Measurements from ENCODE around the gene ATP1A4. TPM values are rescaled to one million over a fixed set of nuclear protein-coding genes. Genes with fewer than 3 reads are reported as not detected.
"Not testable (repeated sequence)": the region's sequence is repeated elsewhere in the genome, so short reads cannot be mapped to it uniquely, and the experiment has no call there.

ATP1A4 gene
- total RNA-seq, 2 donors from 2014 or later: not detected

DNA sequence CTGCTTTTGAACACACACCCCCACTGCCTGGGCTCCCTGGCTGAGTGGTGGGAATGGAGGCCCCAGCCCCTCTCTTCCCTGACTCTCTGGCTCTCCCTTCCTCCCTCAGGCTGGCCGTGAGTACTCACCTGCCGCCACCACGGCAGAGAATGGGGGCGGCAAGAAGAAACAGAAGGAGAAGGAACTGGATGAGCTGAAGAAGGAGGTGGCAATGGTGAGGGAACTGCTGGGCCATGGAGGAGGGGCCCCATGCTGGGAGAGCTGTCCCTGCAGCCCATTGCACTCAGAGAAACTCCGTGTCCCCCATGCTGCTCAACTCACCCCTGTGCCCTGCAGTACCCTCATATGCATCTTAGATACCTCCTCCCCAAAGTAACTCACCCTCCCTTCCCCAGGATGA lies 30.6 kb upstream of the ATP1A4 start:
- intact Hi-C loops (cut with DNase I, micrococcal nuclease): no loop called here

DNA sequence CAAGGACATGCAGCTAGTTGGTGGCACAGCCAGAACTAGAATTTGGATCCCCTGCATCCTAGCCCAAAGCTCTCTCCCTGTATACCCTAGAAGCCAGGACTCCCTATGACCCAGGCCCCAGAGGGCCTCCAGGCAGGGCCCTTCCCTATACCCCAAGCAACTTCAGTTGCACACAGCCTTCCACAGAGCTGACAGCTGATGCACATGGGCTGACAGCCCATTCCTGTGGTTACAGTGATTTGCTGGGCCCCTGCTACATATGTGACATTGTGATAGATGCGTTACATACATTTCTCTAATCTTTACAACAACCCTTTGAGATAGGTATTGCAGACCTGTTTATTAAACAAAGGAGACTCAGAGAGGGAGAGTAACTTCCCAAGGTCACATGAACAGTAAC lies 30.0 kb upstream of the ATP1A4 start:
- DNase-seq: no peak
- no peak for ATAC-seq
- intact Hi-C loops (cut with DNase I, micrococcal nuclease): no loop called here

More for the DNA sequence above, 30.6 kb upstream of the ATP1A4 start:
- DNase-seq: no peak
- ATAC-seq: no peak

DNA sequence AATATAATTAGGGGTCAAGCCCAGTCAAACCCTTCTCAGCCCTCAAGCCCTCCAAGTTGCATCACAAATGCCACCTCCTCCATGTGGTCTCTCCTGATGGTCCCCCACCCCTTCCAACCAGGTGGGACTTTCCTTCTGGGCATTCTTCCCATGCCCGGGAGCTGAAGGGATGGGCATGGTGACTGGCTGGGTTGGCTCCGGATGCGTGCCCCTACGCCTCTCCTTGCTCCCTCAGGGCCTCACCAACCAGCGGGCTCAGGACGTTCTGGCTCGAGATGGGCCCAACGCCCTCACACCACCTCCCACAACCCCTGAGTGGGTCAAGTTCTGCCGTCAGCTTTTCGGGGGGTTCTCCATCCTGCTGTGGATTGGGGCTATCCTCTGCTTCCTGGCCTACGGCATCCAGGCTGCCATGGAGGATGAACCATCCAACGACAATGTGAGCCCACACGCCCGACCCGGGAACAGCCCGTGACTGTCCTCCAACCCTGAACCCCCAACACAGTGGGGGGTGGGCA lies 28.4 kb upstream of the ATP1A4 start:
- DNase-seq: no peak
- intact Hi-C loops (cut with DNase I, micrococcal nuclease): no loop called here
- no peak for ATAC-seq

DNA sequence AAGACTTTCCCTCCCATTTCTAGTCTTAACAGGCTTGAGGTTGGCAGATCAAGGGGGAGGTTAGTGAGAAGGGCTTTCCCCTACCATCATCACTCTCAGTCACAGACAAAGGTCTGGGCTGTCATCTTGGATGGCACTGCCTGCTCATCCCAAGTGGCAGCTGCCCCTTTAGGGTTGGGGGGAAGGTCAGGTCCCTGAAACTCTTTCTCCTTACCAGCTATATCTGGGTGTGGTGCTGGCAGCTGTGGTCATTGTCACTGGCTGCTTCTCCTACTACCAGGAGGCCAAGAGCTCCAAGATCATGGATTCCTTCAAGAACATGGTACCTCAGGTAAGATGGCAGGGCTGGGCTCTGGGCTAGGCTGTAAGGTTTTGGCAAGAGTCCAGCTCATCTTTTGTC lies 27.7 kb upstream of the ATP1A4 start:
- DNase-seq (no peak), ATAC-seq (no peak)
- intact Hi-C loops (cut with DNase I, micrococcal nuclease): no loop called here

DNA sequence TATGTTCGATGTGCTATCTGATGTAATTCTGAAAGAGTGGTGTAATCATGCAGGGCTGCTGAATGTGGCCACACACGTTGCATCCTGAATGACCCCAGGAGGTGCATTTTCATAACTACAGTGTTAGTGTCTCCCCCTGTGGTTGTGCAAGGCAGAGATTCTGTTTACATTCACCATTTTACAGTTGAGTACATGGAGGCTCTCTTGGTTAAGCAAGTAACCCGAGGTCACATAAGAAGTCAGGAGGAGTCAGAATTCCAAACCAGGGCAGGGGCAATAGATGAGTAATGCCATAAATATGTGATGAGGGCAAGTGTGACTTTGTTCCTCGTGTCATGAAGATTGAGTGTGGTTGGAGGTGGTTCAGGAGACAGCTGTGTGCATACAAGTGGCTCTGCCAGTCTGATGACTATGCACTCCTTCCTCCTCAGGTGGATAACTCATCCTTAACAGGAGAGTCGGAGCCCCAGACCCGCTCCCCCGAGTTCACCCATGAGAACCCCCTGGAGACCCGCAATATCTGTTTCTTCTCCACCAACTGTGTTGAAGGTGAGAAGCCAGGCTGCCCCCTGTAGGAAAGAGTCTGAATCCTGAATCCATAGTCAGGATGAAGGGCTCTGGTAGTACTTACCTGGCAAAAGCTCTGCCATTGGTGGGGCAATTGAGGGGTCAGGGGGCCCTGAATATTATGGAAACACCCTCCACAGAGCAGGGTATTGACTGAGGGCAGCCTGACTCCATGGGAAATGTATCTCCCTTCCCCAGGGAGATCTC lies 26.5 kb upstream of the ATP1A4 start:
- ATAC-seq: no peak
- no peak for DNase-seq
- intact Hi-C loops (cut with DNase I, micrococcal nuclease): no loop called here

DNA sequence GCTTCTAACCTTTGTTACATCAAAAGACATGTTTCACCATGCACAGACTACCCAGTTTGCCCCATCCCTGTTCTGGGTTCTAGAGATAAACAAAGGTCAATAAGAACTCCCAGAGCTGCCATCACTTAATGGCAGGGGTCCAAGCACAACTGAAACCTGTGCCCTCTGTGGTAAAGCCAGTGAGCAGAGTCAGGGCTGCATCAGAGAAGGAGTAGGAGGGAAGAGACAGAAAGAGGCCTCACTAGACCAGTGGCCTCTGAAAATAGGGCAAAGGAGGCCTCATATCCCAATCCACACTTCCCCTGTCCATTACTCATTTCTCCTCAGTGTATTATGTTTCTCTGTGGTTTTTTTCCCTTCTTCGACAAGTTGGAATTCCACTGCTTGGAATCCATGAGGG lies 25.7 kb upstream of the ATP1A4 start:
- no peak for ATAC-seq
- no peak for DNase-seq
- intact Hi-C loops (cut with DNase I, micrococcal nuclease): no loop called here

DNA sequence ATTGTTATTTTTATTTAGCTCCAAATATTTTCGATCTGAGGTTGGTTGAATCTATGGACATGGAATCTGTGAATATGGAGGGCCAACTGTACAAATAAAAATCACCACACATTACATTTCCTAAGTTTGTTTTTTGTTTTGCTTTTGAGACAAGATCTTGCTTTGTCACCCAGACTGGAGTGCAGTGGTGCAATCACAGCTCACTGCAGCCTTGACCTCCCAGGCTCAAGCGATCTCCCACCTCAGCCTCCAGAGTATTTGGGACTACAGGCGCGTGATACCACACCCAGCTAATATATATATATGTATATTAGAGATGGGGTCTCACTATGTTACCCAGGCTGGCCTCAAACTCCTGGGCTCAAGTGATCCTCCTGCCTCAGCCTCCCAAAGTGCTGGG lies 25.1 kb upstream of the ATP1A4 start:
- ATAC-seq; DNase-seq; intact Hi-C loops (cut with DNase I, micrococcal nuclease): not testable (repeated sequence)

DNA sequence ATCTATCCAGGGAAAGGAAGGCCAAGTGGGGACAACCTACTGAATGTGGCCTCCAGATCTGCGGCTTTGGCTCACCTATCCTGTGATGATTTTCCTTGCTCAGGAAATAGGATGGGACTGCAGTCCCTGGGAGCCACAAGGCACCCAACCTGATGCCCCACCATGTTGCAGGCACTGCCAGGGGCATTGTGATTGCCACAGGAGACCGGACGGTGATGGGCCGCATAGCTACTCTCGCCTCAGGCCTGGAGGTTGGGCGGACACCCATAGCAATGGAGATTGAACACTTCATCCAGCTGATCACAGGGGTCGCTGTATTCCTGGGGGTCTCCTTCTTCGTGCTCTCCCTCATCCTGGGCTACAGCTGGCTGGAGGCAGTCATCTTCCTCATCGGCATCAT lies 24.0 kb upstream of the ATP1A4 start:
- ATAC-seq (no peak), DNase-seq (no peak)
- intact Hi-C loops (cut with DNase I, micrococcal nuclease): no loop called here

DNA sequence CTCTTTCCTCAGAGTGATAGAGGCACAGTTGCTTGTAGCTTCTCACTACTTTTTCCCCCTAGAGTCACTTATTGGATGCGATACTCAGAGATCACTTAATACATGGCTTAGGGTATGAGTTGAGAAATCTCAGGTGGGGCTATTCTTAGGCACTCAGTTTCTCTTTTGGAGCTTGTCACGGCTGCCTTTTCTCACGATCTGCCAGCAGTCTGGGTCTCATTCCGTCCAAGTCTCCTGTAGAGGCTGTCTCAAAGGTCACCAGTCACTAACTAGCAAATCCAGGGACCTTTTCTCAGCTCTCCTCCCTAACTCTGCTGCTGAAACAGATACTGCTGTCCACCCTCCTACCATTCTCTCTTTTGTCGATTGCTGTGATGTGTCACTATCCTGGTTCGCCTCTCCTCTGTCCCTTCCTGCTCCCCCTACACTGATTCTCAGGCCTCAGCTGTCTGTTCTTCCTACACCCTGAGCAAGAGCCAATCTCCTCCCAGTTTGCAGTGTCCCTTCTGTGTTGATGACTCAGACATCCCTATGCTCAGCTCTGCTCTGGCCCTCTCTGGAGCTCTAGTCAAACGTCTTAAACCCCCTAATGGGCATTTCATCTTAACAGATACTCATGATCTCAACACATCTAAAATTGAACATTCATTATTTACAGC lies 23.4 kb upstream of the ATP1A4 start:
- DNase-seq: no peak
- intact Hi-C loops (cut with DNase I, micrococcal nuclease): no loop called here
- ATAC-seq: no peak

DNA sequence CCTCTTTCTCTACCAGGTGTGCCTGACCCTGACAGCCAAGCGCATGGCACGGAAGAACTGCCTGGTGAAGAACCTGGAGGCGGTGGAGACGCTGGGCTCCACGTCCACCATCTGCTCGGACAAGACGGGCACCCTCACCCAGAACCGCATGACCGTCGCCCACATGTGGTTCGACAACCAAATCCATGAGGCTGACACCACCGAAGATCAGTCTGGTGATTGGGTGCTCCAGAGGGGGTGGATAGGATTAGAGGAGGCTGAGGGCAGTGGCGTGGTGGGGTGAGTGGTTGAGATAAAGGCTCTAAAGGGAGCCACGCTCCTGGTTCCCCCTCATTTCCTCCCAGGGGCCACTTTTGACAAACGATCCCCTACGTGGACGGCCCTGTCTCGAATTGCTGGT lies 22.8 kb upstream of the ATP1A4 start:
- intact Hi-C loops (cut with DNase I, micrococcal nuclease): no loop called here
- ATAC-seq: no peak
- DNase-seq: no peak

DNA sequence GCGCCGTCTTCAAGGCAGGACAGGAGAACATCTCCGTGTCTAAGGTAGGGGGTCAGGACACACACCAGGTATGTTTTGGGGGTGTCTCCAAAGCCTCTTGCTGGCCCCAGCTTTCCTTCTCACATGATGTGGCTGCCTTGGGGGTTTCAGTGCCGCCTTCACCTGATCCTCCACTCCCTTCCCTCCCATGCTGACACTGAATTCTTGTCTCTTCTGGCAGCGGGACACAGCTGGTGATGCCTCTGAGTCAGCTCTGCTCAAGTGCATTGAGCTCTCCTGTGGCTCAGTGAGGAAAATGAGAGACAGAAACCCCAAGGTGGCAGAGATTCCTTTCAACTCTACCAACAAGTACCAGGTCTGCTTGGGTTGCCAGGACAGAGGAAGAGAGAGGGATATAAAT lies 22.4 kb upstream of the ATP1A4 start:
- ATAC-seq: no peak
- DNase-seq: no peak
- intact Hi-C loops (cut with DNase I, micrococcal nuclease): no loop called here

DNA sequence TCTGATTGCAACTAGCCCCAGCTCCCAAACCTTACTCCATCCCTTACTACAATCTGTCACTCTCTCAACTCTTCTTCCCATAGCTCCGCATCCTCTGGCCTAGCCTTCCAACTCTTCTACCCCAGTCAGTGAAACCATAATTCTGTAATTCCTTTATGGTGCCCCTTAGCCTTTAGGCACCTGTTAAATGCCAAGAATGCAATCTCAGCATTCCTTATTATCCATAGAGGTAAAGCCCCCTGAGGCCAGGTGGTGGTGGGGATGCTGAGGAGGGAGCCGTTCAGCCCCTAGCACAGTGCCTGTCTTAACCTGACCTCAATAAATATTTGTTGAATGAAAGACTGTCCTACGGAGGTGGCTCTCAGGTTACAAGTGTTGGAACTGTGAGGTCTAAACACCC lies 21.8 kb upstream of the ATP1A4 start:
- no peak for ATAC-seq
- intact Hi-C loops (cut with DNase I, micrococcal nuclease): no loop called here
- no peak for DNase-seq

DNA sequence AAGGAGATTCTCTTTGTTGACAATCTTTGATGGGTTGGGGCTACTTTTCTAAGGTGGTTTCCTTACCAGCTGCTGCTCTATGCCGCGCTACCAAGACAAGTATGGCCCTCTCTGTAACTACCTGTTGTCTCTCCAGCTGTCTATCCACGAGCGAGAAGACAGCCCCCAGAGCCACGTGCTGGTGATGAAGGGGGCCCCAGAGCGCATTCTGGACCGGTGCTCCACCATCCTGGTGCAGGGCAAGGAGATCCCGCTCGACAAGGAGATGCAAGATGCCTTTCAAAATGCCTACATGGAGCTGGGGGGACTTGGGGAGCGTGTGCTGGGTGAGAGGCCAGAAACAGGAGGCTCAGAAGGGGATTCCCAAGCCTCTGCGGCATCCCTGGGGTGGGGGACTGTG lies 21.4 kb upstream of the ATP1A4 start:
- intact Hi-C loops (cut with DNase I, micrococcal nuclease): no loop called here
- ATAC-seq (no peak), DNase-seq (no peak)

DNA sequence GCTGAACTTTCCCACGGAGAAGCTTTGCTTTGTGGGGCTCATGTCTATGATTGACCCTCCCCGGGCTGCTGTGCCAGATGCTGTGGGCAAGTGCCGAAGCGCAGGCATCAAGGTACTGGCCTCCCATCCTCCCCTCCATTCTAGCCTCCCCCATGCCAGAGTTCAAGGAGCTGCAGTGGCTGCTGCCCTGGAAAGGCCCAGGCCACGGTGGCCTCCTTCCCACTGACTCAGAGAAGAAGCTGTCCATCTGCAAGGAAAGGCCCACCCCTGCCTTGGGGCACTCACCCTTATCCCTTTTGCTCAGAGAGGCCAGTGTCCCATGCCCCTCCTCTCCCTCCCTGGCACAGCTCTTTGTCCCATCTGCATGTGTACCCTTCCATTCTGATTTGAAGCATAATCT lies 20.9 kb upstream of the ATP1A4 start:
- ATAC-seq: no peak
- DNase-seq: no peak
- intact Hi-C loops (cut with DNase I, micrococcal nuclease): no loop called here

DNA sequence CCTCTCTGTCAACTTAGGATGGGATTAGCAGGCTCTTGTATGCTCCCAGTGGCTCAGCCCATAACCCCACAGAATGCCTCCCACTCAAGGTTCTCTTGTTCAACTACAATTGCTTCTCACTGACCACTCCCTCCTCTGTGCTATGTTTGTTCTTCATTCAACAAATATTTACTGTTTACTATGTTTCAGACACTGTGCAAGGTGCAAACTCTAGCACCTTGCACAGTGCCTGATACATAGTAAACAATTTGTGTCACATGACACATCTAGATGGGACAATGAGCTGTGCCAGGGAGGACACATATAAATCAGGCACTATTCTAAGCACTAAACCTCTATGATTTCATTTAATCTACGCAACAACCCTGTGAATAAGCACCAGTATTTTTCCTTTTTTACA lies 20.5 kb upstream of the ATP1A4 start:
- intact Hi-C loops (cut with DNase I, micrococcal nuclease): no loop called here
- no peak for DNase-seq

DNA sequence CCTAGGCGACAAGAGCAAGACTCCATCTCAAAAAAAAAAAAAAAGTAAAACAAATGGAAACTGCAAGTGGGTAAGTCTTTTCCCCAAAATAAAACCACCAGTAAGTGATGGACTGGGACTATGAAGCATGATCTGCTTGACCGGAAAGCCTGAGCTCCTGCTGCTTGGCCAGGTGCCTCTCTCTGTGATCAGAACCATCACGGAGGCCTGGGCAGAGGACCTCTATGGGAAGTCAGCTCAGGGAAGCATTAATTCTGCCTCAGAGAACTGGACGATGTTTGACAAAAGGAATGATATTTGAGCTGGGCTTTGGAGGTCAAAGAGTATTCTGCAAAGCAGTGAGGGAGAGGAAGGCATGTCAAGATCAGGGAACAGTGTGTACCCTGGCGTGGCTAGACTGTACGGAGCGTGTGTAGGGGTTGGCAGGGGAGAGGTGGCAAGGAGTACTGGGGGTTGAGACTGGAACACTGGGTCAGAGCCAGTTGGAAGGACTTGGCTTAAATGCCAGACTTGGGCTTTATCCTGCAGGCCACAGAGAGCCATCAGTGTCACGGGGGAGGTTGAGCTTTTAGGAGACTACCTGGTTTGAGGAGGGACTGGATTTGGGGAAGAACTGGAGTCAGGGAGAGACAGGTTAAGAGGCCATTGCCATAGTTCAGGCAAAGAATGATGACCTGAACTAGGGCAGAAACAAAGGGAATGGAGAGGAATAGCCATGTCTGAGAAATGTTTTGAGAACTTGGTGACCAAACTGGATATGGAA lies 19.4 kb upstream of the ATP1A4 start:
- intact Hi-C loops (cut with DNase I, micrococcal nuclease): no loop called here
- peak in 1 of 2 donors; percentile 31 for DNase-seq
- no peak for ATAC-seq

More for the DNA sequence above, 20.5 kb upstream of the ATP1A4 start:
- ATAC-seq: no peak

DNA sequence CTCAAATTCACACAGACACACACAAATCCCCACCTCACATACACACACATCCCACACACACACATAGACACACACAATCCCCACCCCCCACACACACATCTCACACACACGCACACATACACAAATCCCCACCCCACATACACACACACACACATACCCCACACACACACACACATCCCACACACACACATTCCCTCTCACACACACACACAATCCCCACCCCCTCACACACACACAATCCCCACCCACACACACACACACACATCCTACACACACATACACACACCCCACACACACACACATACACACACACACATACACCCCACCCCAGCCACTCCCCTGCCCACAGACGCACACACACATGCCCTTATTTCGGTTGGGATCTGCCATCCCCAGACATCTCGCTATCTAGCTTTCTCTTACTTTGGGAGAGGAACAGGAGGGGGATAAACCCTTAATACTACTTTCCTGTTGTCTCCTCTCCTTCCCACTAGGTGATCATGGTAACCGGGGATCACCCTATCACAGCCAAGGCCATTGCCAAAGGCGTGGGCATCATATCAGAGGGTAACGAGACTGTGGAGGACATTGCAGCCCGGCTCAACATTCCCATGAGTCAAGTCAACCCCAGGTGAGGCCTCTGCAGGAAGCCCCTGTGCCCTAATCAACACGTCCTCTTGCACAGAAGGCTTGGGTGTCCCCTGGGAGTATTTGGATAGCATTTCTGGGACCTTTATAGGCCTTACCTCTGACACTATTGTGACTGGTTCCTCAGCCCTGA lies 17.2 kb upstream of the ATP1A4 start:
- no peak for ATAC-seq
- no peak for DNase-seq
- intact Hi-C loops (cut with DNase I, micrococcal nuclease): no loop called here

DNA sequence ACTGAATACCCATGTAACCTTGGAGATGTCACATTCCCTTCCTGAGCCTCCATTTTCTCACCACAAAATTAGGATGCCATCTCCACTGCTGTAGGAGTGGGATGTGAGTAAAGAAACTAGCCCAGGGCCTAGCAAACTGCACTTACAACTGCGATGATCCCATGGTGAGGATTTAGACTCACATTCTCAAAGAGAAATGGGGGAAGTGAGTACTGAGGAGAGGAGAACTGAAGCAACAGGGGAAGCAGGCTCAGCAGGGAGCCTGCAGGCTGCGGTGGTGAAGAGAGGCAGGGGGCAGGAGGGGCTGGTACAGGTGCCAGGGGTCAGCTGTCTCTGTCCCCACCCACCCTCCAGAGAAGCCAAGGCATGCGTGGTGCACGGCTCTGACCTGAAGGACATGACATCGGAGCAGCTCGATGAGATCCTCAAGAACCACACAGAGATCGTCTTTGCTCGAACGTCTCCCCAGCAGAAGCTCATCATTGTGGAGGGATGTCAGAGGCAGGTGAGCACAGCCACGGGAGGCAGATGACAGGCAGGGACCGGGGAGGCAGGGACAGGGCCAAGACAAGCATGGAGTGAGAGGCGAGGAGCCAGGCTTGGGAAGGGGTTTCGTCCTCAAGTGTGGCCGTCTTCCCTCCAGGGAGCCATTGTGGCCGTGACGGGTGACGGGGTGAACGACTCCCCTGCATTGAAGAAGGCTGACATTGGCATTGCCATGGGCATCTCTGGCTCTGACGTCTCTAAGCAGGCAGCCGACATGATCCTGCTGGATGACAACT lies 16.4 kb upstream of the ATP1A4 start:
- intact Hi-C loops (cut with DNase I, micrococcal nuclease): no loop called here
- ATAC-seq (no peak), DNase-seq (no peak)
